ENCODE results near the gene ACAT1. TPM values are rescaled to one million over a fixed set of nuclear protein-coding genes. Genes with fewer than 3 reads are reported as not detected.

ACAT1 gene
- total and polyA plus RNA-seq, 2 of the 8 experiments (the other 6 are each of a cell fraction or from before 2014, with no cell fraction given): 30.4 to 30.9 TPM

GRCh38 chr11:108135845-108136544 is 14.6 kb downstream of the ACAT1 start:
- Histone ChIP-seq H2BK15ac (ENCODE audit: low read length) (no peak overlapping the region), H4K20me1 (replicated peaks in 1 of 2; ENCODE audit: control insufficient read depth in 1 of 2, insufficient read depth in 2 of 2, low read length in 2 of 2) (no peaks in the 10 kb centered on the region), H2AFZ (ENCODE audit: low read length) (no peak overlapping the region), H3K14ac (ENCODE audit: insufficient read length) (no peak overlapping the region), H3K9ac (replicated peaks in 1 of 4; ENCODE audit: extremely low read depth in 1 of 4, low read depth in 3 of 4, low read length in 3 of 4) (no peak overlapping the region), H4K91ac (replicated peaks; ENCODE audit: insufficient read length, low read length) (no peak overlapping the region), H3K27ac (ENCODE audit: low read depth, low read length) (no peak overlapping the region), H3K56ac (replicated peaks; ENCODE audit: insufficient read length, low read depth, low read length) (no peak overlapping the region), H2BK12ac (ENCODE audit: low read depth, low read length) (no peak overlapping the region), H3K4ac (replicated peaks; ENCODE audit: insufficient read length, low read depth, low read length) (no peak overlapping the region), H3K23me2 (ENCODE audit: low read depth, low read length) (no peaks in the 10 kb centered on the region), H3K4me1 (replicated peaks in 1 of 4; ENCODE audit: control insufficient read depth in 3 of 4, insufficient read depth in 4 of 4, low read length in 3 of 4) (no peaks in the 10 kb centered on the region), H2AK5ac (ENCODE audit: low read depth, low read length) (no peak overlapping the region), H2BK120ac (replicated peaks; ENCODE audit: low read depth, low read length) (no peak overlapping the region), H3K27me3 (replicated peaks in 1 of 4; ENCODE audit: control insufficient read depth in 3 of 4, extremely low read depth in 1 of 4, insufficient read depth in 3 of 4, low read length in 3 of 4) (no peaks in the 10 kb centered on the region), H3K79me2 (ENCODE audit: control insufficient read depth in 1 of 2, insufficient read depth in 2 of 2, low read length in 2 of 2) (no peaks in the 10 kb centered on the region), H4K8ac (ENCODE audit: extremely low read depth, insufficient read depth, low read length) (no peak overlapping the region), H3K4me2 (ENCODE audit: insufficient read depth in 1 of 2, low read depth in 2 of 2, low read length in 2 of 2) (no peak overlapping the region), H3K18ac (ENCODE audit: extremely low read depth, low read length) (no peak overlapping the region), H4K5ac (ENCODE audit: insufficient read length, low read depth, low read length) (no peak overlapping the region), H3K79me1 (ENCODE audit: low read depth, low read length) (no peaks in the 10 kb centered on the region), H3K4me3 (ENCODE audit: extremely low read depth in 1 of 4, insufficient read depth in 2 of 4, low read depth in 3 of 4, low read length in 4 of 4) (no peak overlapping the region), H2BK20ac (ENCODE audit: low read length) (no peak overlapping the region), H2BK5ac (ENCODE audit: low read depth, low read length) (no peak overlapping the region), H3K36me3 (ENCODE audit: control insufficient read depth in 2 of 4, insufficient read depth in 4 of 4, low read length in 3 of 4) (peaks cover 0 to 8% (median under 1%) of the 10 kb centered on the region in 4 experiments; a peak in 3 of 8 replicates), H3K23ac (ENCODE audit: insufficient read length) (no peak overlapping the region), H3K9me3 (ENCODE audit: insufficient read depth in 2 of 2, low read depth in 1 of 2, low read length in 1 of 2) (no peaks in the 10 kb centered on the region)
- CTCF ChIA-PET (ENCODE audit: partially characterized antibody): interaction anchor here (1.1 kb wide), 1 partner anchor 215 kb away, joined by 3 read pairs; no protein-coding TSS in a partner anchor
- no peak for FAIRE-seq
- DNase-seq (ENCODE audit: low read depth in 1 of 2, low spot score in 2 of 2): no peak
- WGBS, 2 experiments (ENCODE audit: extremely low coverage in 1 of 2, insufficient coverage in 1 of 2, insufficient read length in 1 of 2, insufficient replicate concordance in 2 of 2, low coverage in 1 of 2, low lambda C conversion rate in 2 of 2, missing lambda C conversion rate in 1 of 2): 92% methylated on average over 2 of the region's 2 CpGs; no CpG with 5 or more reads in 1 of the 2 experiments
- POLR2A ChIA-PET (ENCODE audit: partially characterized antibody): interaction anchor here (0.9 to 1.5 kb wide), 2 partner anchors 12 to 87 kb away, joined by 3 to 4 read pairs; partner anchors contain the start of genes ATM and NPAT
- TF ChIP-seq TAF7 (optimal IDR thresholded peaks at IDR 0.05; ENCODE audit: borderline replicate concordance, low read depth, low read length) (no peak), HDAC6 (IDR thresholded peaks at IDR 0.05; ENCODE audit: low read depth, low read length) (no peak), RAD21 (IDR thresholded peaks at IDR 0.05 in 1 of 2, conservative IDR thresholded peaks at IDR 0.05 in 1 of 2; ENCODE audit: low read depth in 2 of 2, low read length in 2 of 2) (peak; percentile 35 to 41; a peak in 3 of 4 replicates), NANOG (IDR thresholded peaks at IDR 0.05; ENCODE audit: insufficient read depth, low read depth, low read length, poor library complexity, severe bottlenecking) (no peak), SAP30 (IDR thresholded peaks at IDR 0.05; ENCODE audit: insufficient read depth, insufficient replicate concordance, low read length) (no peak), BCL11A (IDR thresholded peaks at IDR 0.05; ENCODE audit: low read depth in 2 of 2, low read length in 2 of 2) (no peak), EP300 (IDR thresholded peaks at IDR 0.05; ENCODE audit: borderline replicate concordance in 1 of 2, low read depth in 2 of 2, low read length in 2 of 2) (no peak), POLR2A (IDR thresholded peaks at IDR 0.05; ENCODE audit: control extremely low read depth in 1 of 2, low read depth in 2 of 2, low read length in 2 of 2) (no peak), CTCF (IDR thresholded peaks at IDR 0.05; ENCODE audit: control extremely low read depth in 1 of 3, insufficient read depth in 1 of 3, low read depth in 1 of 3, low read length in 3 of 3) (peak in 2 of 3 experiments; percentile 16 to 19; a peak in 2 of 4 replicates)

Measured in H1 (cell line).